GM12891 (cell line): ENCODE data around the gene CELA2B.
A peak's percentile ranks its signal among the peaks of the same experiment; 100 is the strongest.
"Not testable (repeated sequence)": the region's sequence is repeated elsewhere in the genome, so short reads cannot be mapped to it uniquely, and the experiment has no call there.

Experiments used
- DNase-seq: peaks from one replicate; pipeline ENCODE4 v3.0.0; 2011; ENCODE audit warnings: low spot score; ENCODE audit not compliant: insufficient read length
- FAIRE-seq: peaks from 2 replicates; lab custom pipeline; 2011; peaks lifted over from hg19 to GRCh38; lab: Jason Lieb, UNC
- PAX5 ChIP-seq: IDR thresholded peaks from 2 replicates; pipeline ENCODE4 v1.6.1; 2011; ENCODE audit warnings: low read length, moderate library complexity, mild to moderate bottlenecking; ENCODE audit not compliant: insufficient read depth, severe bottlenecking
- POLR2A ChIP-seq: IDR thresholded peaks from 2 replicates; pipeline ENCODE4 v1.6.1; 2011; ENCODE audit warnings: low read depth, low read length, control low read depth
- POLR2AphosphoS5 ChIP-seq: IDR thresholded peaks from 2 replicates; pipeline ENCODE4 v1.6.1; 2011; ENCODE audit warnings: low read depth, low read length, control low read depth
- POU2F2 ChIP-seq: IDR thresholded peaks from 2 replicates; pipeline ENCODE4 v1.6.1; 2011; ENCODE audit warnings: low read depth, mild to moderate bottlenecking, control low read depth, low read length, moderate library complexity
- SPI1 ChIP-seq: IDR thresholded peaks from 2 replicates; pipeline ENCODE4 v1.6.1; 2011; ENCODE audit warnings: low read depth, low read length, control low read depth
- TAF1 ChIP-seq: IDR thresholded peaks from 2 replicates; pipeline ENCODE4 v1.6.1; 2011; ENCODE audit warnings: low read depth, low read length, control low read depth

Gene CELA2B

DNA sequence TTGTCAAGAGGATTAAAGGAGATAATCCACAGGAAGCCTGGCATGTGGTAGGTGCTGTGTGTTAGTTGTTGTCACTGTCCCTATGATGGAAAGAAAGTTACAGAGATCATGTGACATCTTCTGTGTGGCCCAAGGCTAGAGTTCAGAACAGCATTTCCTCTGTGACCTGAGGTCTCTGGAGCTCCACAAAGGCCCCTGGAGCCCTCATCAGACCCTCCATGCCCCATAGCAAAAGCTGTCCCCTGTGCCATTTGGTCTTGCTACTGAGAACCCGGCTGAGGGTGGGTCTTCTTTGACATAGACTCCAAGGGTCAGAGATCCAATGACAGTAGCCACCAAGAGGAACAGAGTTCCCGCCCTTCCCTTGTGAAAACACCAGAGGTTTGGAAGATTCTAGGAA lies 8.1 kb downstream of the CELA2B start:
- DNase-seq (no peak), FAIRE-seq (no peak)
- TF ChIP-seq PAX5 (no peak), TAF1 (no peak), POLR2AphosphoS5 (no peak)

DNA sequence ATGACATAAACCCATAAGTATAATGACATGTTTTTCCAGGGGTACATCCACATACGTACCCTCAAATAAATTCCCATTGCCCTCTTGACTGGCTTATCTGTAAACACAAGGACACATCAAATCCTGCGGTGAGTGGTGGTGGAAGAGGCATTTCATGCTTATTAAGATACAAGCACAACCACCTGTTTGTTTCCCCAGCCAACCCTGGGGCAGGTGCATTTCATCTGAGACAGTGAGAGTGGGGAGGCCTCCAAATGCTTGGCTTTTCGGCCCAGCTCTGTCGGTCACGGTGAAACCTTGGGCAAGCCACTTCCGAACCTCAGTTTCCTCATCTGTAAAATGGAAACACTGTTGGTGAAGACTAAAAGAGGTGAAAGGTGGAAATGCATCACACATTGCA lies 8.5 kb downstream of the CELA2B start:
- FAIRE-seq, DNase-seq: not testable (repeated sequence)

DNA sequence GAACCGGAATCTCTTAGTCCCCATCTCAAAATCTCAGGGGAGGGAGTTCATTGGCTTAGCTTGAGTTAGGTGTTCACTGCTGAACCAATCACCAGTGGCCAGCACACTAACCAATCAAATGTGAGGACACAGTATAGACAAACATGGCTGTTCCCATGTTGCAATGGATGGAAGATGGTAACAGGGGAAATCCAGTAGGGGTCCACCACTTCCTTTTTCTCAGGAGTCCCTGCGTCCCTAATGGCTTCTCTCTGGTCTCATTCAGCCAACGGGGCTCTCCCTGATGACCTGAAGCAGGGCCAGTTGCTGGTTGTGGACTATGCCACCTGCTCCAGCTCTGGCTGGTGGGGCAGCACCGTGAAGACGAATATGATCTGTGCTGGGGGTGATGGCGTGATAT lies 9.7 kb downstream of the CELA2B start:
- TF ChIP-seq POLR2AphosphoS5 (no peak), SPI1 (peak; percentile 35)
- DNase-seq (no peak), FAIRE-seq (no peak)

DNA sequence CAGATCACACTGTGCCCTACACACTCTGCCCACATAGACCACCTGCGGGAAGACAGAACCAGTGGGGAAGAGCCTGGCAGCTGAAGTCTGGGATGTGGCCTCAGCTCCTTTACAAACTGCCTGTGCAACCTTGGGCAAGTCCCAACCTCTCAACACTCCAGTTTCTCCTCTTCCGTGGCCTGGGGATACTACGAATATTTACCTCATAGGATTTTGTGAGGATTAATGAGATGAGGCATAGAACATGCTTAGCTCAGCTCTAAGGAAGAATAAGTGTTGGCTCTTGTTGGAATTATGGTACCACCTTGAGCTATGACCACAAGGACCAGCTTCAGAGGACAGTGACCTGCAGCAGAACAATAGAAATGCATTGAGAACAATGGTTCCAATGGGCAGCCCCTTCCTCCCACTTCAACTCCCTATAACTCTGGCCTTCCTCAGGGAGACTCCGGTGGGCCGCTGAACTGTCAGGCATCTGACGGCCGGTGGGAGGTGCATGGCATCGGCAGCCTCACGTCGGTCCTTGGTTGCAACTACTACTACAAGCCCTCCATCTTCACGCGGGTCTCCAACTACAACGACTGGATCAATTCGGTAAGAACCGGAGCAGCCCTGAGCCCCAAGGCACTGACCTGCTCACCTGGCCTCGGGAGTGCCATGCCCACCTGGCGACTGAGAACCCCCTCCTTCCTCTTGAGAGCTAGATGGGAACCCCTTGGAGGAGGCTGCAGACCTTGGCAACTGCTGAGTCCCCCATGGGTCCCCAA lies 11.1 kb downstream of the CELA2B start:
- FAIRE-seq, DNase-seq: not testable (repeated sequence)

DNA sequence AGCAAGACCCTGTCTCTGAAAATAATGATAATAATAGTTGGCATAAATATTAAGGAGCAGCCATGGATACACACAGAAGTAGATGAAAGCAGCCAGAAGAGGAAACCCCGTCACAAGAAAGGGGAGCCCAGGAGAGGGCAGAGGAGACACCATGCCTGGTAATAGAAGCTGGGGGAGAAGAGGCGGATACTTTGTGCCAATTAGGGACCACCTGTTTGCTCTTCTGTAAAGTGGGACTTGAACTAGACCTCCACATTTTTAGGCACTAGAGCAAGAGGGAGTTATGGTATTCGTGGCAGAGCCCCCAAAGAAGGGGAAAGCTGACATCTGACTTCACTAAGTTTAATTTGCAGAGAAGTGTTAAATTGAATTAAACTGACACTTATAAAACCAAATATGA lies 12.5 kb downstream of the CELA2B start:
- DNase-seq (no peak), FAIRE-seq (no peak)
- TF ChIP-seq PAX5: no peak
- no peak for TF ChIP-seq POLR2A
- TF ChIP-seq TAF1: no peak
- no peak for TF ChIP-seq POLR2AphosphoS5
- TF ChIP-seq POU2F2: no peak

DNA sequence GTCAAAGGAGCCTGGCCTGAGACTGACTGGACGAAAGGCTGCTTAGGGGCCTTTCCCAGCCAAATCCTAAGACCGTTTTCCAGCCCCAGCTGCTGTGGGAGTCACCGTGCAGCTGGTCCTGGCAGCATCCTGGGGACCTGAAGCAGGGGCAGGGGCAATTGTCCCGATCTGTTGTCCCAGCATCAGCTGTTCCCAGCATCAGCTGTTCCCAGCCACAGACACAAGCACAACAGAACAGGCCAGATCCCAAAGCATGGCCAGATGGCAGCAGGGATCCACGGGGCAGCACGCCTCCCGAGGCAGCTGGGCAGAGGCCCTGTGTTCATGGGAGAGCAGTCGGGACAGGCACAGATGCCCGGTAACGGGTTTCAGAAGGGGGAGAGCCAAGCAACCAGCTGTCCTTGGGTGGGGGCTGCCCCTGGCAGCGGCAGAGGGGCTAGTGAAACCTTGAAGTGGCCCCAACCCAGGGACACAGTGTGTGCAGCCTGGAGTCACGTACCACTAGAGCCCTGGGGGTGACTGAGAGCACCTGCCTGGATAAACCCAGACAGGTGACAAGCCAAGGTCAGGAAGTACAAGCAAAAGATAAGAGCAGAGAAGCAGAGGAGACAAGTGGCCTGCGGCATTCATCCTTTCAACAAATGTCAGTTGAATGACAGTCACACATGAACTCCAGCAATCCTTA lies 13.3 kb downstream of the CELA2B start:
- FAIRE-seq (no peak), DNase-seq (no peak)
- TF ChIP-seq POLR2AphosphoS5 (no peak), POLR2A (no peak), TAF1 (no peak), PAX5 (no peak), POU2F2 (no peak)

DNA sequence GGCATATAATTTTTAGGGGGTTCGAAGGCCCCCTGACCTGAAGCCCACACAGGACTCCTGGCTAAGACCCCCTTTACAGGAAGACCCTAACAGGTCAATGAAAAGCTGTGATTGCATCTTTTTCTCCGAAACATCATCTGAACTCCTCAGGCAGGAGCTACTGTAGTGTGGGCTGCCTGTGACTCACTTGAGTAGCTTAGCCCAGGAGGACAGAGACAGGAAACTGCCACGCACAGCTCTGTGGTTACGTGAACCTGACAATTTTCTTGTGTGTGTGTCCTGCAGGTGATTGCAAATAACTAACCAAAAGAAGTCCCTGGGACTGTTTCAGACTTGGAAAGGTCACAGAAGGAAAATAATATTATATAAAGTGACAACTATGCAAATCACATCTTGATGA lies 15.1 kb downstream of the CELA2B start:
- not testable (repeated sequence) for DNase-seq, FAIRE-seq

DNA sequence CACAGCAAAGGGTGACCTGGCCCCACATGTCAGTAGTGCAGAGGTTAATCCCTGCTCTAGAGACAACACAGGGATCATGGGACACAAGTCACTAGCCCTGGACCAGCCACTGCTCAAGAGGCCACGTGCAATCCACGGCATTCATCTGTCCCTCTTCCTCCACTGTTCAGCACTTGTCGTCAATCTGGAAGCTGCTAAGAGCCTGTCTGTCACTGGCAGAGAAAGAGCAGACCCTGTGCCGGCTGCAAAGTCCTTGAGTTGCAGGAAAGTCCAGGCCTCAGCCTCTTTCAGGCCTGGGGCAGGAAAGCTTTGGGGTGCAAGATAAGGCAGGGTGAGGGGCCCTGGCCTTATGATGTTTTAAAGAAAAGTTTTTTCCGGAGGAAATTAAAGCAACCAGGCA lies 16.7 kb downstream of the CELA2B start:
- no peak for FAIRE-seq
- TF ChIP-seq SPI1 (no peak), POLR2A (no peak), POLR2AphosphoS5 (no peak)

DNA sequence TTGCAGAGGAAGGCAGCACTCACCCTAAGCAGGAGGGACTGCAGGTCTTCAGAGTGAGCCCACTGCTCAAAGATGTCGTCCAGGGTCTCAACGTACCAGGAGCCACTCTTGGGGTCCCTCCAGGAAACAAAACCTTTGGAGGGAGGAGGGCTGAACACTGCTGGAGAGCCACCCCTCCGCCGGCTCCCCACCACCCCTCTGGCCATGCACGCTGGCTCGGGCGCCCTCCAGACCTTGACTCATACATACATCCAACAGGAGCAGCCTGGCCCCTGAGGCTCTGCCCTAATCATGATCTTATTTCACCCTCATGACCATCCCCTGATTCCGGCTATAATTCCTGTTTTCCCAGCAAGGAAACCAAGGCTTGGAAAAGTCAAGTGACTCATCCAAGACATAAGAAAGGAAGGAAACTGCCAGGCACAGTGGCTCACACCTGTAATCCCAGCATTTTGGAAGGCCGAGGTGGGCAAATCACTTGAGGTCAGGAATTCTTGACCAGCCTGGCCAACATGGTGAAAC lies 18.0 kb downstream of the CELA2B start:
- FAIRE-seq: no peak

More for the DNA sequence above, 16.7 kb downstream of the CELA2B start:
- no peak for DNase-seq

DNA sequence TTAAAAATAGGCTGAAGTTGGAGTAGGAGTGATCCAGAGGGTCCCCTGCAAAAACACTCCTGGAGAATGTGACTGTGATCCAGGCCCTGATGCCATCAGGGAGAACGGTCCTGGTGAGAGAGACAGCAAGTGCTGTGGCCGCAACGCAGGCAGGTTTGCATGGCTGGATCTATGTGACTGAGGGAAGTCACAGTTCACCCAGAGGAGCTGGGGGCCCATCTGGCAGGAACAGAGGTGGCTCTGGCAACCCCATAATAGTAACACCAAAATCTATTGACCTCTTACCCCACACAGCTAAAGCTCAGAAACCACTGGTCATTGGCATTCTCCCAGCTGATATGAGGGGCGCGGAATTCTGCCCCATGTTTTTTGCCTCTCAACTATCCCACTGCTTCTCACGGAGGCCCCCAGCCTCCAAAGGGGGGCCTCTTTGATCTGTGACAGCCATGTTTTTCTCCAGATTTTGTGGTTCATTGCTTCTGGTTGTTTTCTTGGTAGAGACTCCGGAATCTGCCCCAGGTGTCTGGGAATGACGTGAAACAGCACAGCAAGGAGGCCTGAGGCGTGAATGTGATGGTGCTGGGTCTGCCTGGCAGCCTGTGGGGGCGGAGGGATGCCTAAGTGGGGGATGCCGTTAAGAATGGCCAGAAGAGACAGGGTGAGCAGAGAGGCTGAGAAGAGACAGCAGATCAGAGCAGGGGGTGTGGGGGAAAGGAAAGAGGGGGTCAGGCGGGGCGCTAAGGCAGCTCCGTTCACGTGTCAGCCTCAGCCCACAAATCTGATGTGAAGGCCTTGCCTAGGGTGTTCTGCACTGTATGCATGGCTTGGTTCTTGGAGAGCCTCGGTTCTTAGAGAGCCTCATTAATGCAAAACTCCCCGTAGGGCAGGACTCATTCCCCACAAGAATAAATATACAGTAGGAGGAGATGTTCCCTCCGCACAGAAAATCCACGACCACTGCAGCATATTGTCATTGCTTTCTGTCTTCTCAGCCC lies 24.6 kb downstream of the CELA2B start:
- TF ChIP-seq SPI1: no peak
- no peak for TF ChIP-seq TAF1
- TF ChIP-seq POU2F2: no peak
- no peak for TF ChIP-seq POLR2AphosphoS5
- FAIRE-seq: no peak
- DNase-seq: no peak

More for the DNA sequence above, 18.0 kb downstream of the CELA2B start:
- TF ChIP-seq PAX5: no peak
- TF ChIP-seq TAF1: no peak
- TF ChIP-seq POU2F2: no peak
- TF ChIP-seq POLR2A: no peak
- TF ChIP-seq POLR2AphosphoS5: no peak
- TF ChIP-seq SPI1: no peak
- DNase-seq: no peak
